K562 (cell line): ENCODE measurements around the gene C2. TPM values are rescaled to one million over a fixed set of nuclear protein-coding genes. Genes with fewer than 3 reads are reported as not detected.

Experiments
- MBD2 ChIP-seq: sonication (generic); IDR thresholded peaks from 2 replicates; pipeline ENCODE4 v1.6.1; 2016; ENCODE audit warnings: low read depth, borderline replicate concordance
- ZBTB8A ChIP-seq: fragments of 450-650 bp; IDR thresholded peaks from 2 replicates; pipeline ENCODE4 v1.6.1; 2018; ENCODE audit warnings: mild to moderate bottlenecking, moderate library complexity; ENCODE audit not compliant: partially characterized antibody
- ZNF561 ChIP-seq: fragments of 450-650 bp; formaldehyde crosslinking; conservative IDR thresholded peaks from 2 replicates; pipeline ENCODE4 v1.4.0; 2020; ENCODE audit warnings: mild to moderate bottlenecking, moderate library complexity
- polyA plus RNA-seq, 8 experiments: library from polyadenylated mRNA; depleted of rRNA in 4 of 8; stranded (reverse) in 5 of 8; unstranded in 3 of 8; fragments of >200 nt; fragmentation: Nextera tagmentation in 2 of 8; fragmentation: Illumina TruSeq in 1 of 8; extraction: Ambion mirVana in 2 of 8; extraction: Trizol in 1 of 8; gene quantifications; 2 replicates each; pipeline versions ENCODE4 v1.2.1 to v1.2.3, GENCODE V29; 2011 to 2014; ENCODE audit warnings: inconsistent platforms in 1 of 8, missing spikeins in 1 of 8
- total RNA-seq, 7 experiments: library from RNA; depleted of rRNA in 6 of 7; stranded (reverse); fragments of >200 nt in 6 of 7; fragmentation: Illumina TruSeq in 2 of 7; extraction: Trizol in 2 of 7; gene quantifications; 2 replicates each; pipeline versions ENCODE4 v1.2.1 to v1.2.3, GENCODE V29; 2011 to 2021; ENCODE audit warnings: low replicate concordance in 1 of 7
- TF ChIP-seq, protein P1 (sequence below): fragments of 200-600 bp; sonication (generic); IDR thresholded peaks from one replicate; pipeline ENCODE4 v1.6.1; 2012; ENCODE audit warnings: mild to moderate bottlenecking, low read depth, low read length, inconsistent platforms
- TF ChIP-seq, protein P2 (sequence below), 2 experiments: fragments of 450-650 bp in 1 of 2; sonication (generic) in 1 of 2; formaldehyde crosslinking in 1 of 2; IDR thresholded peaks in 1 of 2; conservative IDR thresholded peaks in 1 of 2; 2 replicates each; pipeline versions ENCODE4 v1.6.1 to v1.8.1; 2016 to 2023; ENCODE audit warnings: mild to moderate bottlenecking in 2 of 2, moderate library complexity in 2 of 2, inconsistent platforms in 1 of 2, missing genetic modification reagents in 1 of 2
- TF ChIP-seq, protein P3 (sequence below): sonication (generic); formaldehyde crosslinking; IDR thresholded peaks from 2 replicates; pipeline ENCODE4 v1.8.0; 2022; ENCODE audit warnings: missing genetic modification reagents, mild to moderate bottlenecking, borderline replicate concordance
- TF ChIP-seq, protein P4 (sequence below): fragments of 450-650 bp; IDR thresholded peaks from 2 replicates; pipeline ENCODE4 v1.6.1; 2016; ENCODE audit warnings: antibody characterized with exemption
- TF ChIP-seq, protein P5 (sequence below), 2 experiments: IDR thresholded peaks; 2 replicates each; pipeline ENCODE4 v1.6.1; 2011; ENCODE audit warnings: borderline replicate concordance in 1 of 2, control low read depth in 1 of 2, low read depth in 1 of 2, low read length in 1 of 2, mild to moderate bottlenecking in 1 of 2, mixed read lengths in 1 of 2, moderate library complexity in 1 of 2; ENCODE audit not compliant: insufficient read depth in 1 of 2, insufficient read length in 1 of 2, poor library complexity in 1 of 2, severe bottlenecking in 1 of 2; ENCODE audit errors: extremely low read depth in 1 of 2

Gene C2
- total and polyA plus RNA-seq, 9 of the 15 experiments (the other 6 are each of a cell fraction or from before 2014, with no cell fraction given), result 0.05 to 1.1 (median 0.39) TPM; not detected in 1

DNA sequence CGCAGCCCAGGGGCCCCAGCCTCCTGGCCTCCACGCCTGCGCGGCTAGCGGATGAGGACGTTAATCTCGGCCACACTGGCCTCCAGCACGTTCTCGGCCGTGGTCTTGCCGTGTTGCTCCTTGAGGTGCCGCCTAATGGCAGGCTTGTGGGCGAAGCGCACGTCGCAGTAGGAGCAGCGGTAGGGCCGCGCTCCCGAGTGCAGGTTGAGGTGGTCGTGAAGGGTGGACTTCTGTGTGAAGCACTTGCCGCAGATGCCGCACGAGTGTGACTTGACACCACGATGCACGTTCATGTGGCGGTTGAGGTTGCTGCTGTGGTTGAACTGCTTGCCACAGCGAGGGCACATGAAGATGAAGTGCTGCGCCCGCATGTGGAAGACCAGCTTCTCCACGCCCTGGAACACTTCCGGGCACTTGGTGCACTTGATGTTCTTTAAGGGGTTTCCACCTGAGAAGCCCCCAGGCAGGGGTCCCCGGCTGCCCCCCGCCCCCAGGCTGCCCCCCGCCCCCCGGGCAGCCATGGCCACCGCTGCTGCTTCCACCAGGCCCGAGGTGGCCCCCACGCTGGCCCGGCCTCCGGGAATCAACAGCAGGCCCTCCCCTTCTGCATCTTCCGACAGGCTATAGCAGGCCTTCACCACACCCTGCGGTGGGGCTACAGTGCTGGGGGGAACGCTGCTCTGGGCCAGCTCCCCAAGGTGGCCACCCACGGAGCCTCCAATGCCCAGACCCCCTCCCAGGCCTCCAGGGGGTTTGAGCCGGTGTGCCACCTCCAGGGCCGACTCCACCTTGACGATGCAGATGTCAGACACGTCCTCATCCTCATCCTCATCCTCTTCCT, 27.4 kb upstream of the C2 start (continued):
- TF ChIP-seq, protein P1, sequence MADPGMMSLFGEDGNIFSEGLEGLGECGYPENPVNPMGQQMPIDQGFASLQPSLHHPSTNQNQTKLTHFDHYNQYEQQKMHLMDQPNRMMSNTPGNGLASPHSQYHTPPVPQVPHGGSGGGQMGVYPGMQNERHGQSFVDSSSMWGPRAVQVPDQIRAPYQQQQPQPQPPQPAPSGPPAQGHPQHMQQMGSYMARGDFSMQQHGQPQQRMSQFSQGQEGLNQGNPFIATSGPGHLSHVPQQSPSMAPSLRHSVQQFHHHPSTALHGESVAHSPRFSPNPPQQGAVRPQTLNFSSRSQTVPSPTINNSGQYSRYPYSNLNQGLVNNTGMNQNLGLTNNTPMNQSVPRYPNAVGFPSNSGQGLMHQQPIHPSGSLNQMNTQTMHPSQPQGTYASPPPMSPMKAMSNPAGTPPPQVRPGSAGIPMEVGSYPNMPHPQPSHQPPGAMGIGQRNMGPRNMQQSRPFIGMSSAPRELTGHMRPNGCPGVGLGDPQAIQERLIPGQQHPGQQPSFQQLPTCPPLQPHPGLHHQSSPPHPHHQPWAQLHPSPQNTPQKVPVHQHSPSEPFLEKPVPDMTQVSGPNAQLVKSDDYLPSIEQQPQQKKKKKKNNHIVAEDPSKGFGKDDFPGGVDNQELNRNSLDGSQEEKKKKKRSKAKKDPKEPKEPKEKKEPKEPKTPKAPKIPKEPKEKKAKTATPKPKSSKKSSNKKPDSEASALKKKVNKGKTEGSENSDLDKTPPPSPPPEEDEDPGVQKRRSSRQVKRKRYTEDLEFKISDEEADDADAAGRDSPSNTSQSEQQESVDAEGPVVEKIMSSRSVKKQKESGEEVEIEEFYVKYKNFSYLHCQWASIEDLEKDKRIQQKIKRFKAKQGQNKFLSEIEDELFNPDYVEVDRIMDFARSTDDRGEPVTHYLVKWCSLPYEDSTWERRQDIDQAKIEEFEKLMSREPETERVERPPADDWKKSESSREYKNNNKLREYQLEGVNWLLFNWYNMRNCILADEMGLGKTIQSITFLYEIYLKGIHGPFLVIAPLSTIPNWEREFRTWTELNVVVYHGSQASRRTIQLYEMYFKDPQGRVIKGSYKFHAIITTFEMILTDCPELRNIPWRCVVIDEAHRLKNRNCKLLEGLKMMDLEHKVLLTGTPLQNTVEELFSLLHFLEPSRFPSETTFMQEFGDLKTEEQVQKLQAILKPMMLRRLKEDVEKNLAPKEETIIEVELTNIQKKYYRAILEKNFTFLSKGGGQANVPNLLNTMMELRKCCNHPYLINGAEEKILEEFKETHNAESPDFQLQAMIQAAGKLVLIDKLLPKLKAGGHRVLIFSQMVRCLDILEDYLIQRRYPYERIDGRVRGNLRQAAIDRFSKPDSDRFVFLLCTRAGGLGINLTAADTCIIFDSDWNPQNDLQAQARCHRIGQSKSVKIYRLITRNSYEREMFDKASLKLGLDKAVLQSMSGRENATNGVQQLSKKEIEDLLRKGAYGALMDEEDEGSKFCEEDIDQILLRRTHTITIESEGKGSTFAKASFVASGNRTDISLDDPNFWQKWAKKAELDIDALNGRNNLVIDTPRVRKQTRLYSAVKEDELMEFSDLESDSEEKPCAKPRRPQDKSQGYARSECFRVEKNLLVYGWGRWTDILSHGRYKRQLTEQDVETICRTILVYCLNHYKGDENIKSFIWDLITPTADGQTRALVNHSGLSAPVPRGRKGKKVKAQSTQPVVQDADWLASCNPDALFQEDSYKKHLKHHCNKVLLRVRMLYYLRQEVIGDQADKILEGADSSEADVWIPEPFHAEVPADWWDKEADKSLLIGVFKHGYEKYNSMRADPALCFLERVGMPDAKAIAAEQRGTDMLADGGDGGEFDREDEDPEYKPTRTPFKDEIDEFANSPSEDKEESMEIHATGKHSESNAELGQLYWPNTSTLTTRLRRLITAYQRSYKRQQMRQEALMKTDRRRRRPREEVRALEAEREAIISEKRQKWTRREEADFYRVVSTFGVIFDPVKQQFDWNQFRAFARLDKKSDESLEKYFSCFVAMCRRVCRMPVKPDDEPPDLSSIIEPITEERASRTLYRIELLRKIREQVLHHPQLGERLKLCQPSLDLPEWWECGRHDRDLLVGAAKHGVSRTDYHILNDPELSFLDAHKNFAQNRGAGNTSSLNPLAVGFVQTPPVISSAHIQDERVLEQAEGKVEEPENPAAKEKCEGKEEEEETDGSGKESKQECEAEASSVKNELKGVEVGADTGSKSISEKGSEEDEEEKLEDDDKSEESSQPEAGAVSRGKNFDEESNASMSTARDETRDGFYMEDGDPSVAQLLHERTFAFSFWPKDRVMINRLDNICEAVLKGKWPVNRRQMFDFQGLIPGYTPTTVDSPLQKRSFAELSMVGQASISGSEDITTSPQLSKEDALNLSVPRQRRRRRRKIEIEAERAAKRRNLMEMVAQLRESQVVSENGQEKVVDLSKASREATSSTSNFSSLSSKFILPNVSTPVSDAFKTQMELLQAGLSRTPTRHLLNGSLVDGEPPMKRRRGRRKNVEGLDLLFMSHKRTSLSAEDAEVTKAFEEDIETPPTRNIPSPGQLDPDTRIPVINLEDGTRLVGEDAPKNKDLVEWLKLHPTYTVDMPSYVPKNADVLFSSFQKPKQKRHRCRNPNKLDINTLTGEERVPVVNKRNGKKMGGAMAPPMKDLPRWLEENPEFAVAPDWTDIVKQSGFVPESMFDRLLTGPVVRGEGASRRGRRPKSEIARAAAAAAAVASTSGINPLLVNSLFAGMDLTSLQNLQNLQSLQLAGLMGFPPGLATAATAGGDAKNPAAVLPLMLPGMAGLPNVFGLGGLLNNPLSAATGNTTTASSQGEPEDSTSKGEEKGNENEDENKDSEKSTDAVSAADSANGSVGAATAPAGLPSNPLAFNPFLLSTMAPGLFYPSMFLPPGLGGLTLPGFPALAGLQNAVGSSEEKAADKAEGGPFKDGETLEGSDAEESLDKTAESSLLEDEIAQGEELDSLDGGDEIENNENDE, result no peak
- TF ChIP-seq ZBTB8A, result no peak
- TF ChIP-seq MBD2, result 0 out of 2 replicates have a peak, but pooled peaks have one; percentile 7
- TF ChIP-seq, protein P2, sequence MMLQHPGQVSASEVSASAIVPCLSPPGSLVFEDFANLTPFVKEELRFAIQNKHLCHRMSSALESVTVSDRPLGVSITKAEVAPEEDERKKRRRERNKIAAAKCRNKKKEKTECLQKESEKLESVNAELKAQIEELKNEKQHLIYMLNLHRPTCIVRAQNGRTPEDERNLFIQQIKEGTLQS (IDR thresholded peaks at IDR 0.05), result peak; percentile 9; the same call in 1 of the 2 replicates
- TF ChIP-seq, protein P2 (CRISPR knock-in tag; conservative IDR thresholded peaks at IDR 0.05), result no peak
- TF ChIP-seq, protein P3, sequence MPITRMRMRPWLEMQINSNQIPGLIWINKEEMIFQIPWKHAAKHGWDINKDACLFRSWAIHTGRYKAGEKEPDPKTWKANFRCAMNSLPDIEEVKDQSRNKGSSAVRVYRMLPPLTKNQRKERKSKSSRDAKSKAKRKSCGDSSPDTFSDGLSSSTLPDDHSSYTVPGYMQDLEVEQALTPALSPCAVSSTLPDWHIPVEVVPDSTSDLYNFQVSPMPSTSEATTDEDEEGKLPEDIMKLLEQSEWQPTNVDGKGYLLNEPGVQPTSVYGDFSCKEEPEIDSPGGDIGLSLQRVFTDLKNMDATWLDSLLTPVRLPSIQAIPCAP (CRISPR knock-in tag), result no peak
- TF ChIP-seq, protein P4, sequence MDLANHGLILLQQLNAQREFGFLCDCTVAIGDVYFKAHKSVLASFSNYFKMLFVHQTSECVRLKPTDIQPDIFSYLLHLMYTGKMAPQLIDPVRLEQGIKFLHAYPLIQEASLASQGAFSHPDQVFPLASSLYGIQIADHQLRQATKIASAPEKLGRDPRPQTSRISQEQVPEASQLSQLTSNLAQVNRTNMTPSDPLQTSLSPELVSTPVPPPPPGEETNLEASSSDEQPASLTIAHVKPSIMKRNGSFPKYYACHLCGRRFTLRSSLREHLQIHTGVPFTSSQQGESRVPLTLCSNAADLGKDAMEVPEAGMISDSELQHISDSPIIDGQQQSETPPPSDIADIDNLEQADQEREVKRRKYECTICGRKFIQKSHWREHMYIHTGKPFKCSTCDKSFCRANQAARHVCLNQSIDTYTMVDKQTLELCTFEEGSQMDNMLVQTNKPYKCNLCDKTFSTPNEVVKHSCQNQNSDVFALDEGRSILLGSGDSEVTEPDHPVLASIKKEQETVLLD, result peak; percentile 31; the same call in 1 of the 2 replicates
- TF ChIP-seq, protein P5, sequence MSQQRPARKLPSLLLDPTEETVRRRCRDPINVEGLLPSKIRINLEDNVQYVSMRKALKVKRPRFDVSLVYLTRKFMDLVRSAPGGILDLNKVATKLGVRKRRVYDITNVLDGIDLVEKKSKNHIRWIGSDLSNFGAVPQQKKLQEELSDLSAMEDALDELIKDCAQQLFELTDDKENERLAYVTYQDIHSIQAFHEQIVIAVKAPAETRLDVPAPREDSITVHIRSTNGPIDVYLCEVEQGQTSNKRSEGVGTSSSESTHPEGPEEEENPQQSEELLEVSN (IDR thresholded peaks at IDR 0.05; ENCODE audit: borderline replicate concordance in 1 of 2, extremely low read depth in 1 of 2, insufficient read depth in 1 of 2, insufficient read length in 1 of 2, low read depth in 1 of 2, low read length in 1 of 2, poor library complexity in 1 of 2, severe bottlenecking in 1 of 2), result peak in 1 of 2 experiments; percentile 20
- no peak for TF ChIP-seq ZNF561 (CRISPR knock-in tag)
